DMS114 treated with DMSO at 0.1 percent for 48 hours (cell line): ENCODE data around the gene ARF3.
A peak's percentile ranks its signal among the peaks of the same experiment; 100 is the strongest.

Experiments
- DNase-seq: peaks from one replicate; lab custom pipeline; 2025; ENCODE audit not compliant: unreplicated experiment; lab: John Stamatoyannopoulos, UW

Gene ARF3

DNA sequence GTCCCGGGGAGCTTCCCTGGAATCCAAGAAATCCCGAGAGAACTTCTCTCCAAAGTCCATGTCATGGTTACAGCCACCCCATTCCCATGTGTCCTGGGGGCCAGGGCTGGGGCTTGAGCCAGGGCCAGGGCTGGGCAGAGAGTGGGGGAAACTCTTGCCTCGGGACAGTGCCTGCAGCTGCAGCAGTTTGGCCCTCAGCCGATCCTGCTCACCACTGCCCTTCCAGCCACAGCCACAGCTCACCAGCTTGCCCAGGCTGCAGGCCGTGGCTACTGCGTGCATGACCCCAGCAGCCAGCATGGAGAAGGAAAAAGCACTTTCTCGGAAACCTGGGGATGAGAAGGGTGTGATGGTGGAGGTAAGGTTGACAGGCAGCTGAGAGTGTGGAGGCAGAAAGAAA, 10.7 kb upstream of the ARF3 start:
- DNase-seq: no peak

DNA sequence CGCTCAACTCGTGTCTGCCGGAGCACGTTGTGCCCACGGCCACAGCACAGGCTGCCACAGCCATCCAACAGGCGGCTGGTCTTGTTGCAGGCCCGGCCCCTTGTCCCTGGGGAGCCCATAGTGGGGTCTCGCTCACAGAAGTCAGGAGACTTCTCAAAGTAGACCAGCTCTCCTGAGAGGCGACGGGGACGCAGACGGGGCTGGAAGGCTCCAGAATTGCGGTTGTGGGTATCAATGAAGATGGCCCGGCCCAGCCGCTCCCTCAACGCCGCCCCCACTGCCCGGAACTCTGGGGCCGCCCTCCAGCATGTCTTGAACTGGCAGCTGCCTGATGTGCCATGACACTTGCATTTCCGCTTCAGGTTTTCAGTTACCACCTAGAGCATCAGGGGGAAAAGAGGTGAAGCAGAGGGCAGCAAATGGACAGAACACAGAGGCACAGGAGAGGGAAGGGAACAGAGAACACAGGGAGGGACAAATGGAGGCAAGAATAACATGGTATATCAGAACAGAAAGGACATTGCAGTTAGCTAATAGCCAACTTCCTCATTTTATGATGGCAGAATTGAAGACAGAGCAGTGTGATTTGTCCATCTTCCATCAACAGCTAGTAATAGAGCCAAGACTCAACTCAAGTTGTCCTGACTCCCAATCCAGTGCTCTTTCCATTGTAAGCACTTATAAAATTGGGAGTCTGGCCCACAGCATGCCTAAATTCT, 9.0 kb upstream of the ARF3 start:
- no peak for DNase-seq

DNA sequence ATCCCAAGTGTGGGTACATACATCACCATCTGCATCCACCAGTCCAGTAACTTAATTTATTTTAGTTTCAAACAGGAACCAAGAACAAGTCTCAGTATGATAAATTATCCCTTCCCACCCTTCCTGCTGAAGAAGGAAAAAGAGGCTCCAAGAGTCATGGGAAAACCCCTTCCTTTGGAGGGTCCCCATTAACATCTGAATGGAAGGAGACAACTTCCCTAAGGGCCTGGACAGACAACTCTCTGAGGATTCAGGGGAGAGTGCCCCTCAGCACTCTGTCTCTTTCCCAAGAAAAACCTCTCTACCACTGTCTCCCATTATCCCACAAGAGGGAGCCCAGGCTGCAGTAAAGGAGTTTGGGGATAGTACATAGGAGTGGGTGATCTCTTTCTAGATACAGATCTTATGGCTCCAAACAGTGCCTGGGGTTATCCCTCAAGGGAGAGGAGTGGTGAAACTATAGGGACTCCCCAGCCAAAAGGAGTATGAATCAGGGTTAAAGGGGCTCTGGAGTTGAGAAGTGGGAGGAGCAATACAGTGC, 8.1 kb upstream of the ARF3 start:
- peak; percentile 59 for DNase-seq

DNA sequence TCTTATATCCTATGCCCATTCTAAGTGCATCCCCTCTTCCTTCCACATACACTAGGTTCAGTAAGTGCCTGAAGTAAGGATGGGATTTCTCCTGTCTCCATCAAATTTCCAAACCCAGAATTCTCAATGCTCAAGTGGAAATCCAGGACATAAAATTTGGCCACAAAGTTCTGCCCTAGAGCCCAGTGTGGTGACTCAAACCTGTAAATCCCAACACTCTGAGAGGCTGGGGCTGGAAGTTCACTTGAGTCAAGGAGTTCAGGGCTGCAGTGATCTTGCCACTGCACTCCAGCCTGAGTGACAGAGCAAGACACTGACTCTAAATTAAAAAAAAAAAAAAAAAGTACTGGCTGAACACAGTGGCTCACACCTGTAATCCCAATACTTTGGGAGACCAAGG, 4.5 kb upstream of the ARF3 start:
- no peak for DNase-seq

DNA sequence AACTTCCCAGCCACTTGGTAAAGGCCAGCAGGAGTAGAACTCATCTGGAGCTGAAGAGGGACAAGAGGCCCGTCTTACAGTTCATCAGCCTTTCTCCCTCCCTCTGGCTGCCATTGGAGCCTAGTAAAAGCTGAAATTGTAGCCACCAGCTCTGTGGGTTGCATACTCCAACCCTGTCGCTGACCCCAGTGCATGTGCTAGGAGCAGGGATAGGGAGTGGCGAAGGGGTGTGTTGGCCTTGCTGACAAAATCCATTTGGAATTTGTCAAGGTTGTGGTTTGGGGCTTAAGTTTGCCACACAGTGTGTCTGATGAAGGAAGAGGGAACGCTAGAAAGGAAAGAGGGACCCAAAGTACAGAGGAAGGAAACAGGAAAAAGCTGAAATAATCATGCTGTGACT, 4.0 kb upstream of the ARF3 start:
- no peak for DNase-seq

DNA sequence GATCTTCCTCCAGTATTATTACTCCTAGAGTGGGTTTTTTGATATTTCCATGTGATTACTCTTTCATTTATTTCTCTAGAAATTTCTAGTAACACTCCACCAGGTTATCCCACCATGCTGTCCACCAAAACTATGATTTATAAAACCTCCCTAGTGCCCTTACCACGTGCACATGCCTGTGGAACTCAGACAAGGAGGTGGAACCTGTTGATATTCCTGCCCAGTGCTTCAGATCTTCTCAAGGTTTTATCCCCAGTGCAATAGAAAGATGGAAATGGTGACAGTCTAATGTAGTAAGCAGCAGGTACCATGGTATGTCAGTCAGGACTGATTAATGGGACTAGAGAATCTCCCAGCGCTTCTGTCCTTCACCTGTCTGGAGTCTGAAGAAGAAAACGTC, 3.5 kb upstream of the ARF3 start:
- DNase-seq: no peak

DNA sequence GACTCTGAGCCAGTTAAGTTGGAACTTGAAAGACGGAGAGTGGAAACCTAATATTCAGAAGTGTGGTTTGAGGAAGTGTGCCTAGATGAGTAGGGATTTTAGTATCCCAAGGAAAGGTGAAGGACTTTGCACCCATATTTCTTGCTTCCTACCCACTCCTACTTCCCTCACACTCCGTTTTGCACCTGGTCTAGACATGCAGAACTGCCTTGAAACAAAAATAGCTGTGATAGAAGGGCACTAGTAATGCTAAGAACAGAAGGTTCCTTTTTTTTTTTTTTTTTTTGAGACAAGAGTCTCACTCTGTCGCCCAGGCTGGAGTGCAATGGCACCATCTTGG, 732 bp upstream of the ARF3 start:
- no peak for DNase-seq

DNA sequence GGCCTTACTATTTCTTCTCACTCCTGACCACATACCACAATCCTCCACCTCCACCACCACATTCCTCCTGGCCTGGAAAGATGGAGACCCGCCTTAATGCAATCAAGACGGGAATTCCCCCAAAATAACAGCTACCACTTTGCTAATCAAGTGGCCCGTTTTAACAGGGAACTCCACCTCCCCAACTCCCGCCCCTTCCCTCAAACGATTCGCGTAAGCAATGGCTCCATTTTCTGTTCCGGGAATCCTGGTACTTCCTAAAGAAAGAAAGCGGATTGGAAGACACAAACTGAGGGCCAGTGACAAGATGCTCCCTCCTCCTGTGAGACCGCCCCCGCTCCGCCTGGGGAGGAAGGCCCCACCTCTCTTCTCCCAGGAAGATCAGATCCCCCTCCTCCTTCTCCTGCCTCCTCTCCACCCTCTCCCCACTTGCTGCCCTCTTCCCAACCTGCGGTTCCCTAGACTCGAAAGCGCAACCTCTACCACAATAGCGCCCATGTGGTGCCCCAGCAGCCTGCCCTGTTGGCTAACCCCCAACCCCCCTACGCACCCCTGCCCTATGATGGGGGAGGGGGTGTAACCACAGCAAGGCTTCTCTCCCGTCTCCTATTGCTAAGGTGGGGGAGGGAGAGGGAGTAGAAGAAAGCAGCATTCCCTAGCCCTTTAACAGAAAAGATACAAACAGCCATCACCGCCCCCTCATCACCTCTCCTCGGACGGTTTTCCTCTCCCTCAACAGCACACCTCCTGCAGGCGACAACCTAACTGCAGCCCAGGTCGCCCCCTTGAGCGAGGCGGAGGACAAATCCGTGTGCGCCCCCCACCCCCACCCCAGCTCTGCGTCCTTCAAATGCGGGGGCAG, 777 bp downstream of the ARF3 start:
- DNase-seq: peak; percentile 95

DNA sequence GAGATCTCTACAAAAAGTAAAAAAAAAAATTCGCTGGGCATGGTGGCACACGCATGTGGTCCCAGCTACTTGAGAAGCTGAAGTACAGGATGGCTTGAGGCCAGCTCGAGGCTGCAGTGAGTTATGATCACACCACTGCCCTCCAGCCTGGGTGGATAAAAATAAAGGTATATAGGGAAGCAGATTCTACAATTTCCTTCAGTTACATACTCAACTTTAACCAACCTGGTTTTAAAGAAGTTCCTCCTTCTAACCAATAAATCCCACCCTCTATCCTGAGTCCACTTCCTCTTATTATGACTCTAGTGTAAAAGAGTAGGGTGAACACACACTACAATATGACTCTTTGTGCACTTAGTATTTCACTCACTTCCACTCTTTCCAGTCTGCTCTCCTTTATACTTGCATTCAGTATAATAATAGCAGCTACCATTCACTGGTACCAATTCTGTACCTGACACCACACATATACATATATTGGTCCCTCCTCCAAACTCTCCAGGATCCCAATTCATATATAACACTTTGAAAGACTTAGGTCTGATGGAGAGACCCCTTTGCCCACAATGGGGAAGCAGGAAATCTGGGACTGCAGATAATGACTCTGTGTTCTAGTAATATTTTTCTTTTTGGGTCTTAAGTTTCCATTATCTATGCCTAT, 2.3 kb downstream of the ARF3 start:
- no peak for DNase-seq

DNA sequence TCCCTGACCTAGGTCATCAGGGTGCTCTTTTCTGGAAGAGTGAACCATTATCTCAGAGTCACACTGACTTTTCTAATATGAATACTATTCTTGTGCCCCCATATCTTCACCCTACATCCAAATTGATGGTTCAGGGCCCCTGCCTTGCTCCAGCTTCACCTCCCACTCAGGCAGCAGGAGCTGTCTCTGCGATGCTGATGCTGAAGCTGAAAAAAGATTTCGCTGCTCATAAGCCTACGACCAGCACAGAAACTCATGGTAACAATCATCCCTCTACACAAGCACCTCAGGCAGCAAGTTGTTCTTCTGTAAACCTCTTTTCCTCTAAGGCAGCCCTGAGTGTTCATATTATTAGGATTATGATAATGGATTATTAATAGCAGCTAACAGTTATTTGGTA, 3.2 kb downstream of the ARF3 start:
- DNase-seq: no peak

DNA sequence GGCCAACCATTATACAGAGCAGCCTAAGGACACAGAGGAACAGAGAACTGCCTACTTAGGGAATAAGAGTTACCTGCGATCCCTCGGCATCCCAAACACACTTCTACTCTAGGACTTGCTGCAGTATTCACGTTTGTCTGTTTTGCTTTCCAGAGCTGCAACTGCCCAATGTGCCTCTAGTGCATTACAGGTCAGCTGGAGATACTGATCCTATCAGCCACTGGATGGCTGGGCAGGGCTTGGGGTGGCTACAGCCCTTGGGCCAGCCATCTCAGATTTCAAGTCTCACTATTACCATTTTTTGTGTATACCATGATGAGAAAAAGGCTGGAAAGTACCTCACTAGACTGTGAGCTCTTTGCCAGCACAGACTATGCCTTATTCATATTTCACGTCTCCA, 4.6 kb downstream of the ARF3 start:
- DNase-seq: no peak

DNA sequence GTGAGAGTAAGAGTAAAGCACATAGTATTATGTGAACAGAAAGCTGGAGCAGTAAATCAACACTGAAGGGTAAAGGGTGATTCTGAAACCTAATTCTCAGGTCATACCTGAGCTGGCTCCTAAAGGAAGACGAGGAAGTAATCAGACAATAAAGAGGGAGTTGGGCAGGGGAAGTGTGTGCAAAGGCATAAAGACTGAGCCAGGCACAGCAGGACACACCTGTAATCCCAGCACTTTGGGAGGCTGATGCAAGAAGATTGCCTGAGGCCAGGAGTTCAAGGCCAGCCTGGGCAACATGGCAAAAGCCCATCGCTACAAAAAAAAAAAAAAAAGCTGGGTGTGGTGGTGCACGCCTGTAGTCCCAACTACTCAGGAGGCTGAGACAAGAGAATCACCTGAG, 9.6 kb downstream of the ARF3 start:
- no peak for DNase-seq

DNA sequence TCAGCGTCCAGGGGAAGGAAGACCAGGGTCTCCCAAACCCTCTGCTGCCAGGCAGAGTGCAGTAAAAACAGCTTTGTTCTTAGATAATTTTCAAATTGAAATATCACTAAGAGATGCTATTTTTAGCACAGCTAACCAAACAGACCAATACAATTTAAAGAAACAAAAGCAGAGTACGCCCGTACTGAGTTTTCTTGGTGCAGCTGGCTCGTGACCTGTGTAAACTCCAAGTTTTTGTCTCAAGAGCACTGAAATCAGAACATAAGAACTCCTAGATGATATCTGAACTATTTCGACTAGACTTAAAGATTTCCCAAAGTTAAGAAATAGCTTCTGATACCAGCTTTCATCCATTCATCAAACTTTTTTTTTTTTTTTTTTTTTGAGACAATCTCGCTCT, 10.3 kb downstream of the ARF3 start:
- no peak for DNase-seq

DNA sequence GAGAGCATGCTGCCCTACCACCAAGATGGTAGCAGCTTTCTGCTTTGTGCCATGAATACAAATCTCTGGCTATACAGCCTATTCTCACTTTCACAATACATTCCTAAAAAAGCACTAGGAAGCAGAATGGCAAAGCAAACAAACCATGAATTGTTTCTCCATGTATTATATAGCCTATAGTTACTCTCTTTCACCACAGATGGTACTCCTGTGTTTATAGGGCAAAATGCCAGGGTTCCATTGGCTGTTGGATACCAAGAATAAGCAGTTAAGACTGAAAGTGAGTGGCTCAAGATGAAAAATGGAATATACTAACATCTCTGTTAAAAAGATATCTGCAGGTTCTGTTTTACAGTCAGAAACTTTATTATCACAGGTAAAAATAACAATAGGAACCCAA, 11.1 kb downstream of the ARF3 start:
- no peak for DNase-seq

DNA sequence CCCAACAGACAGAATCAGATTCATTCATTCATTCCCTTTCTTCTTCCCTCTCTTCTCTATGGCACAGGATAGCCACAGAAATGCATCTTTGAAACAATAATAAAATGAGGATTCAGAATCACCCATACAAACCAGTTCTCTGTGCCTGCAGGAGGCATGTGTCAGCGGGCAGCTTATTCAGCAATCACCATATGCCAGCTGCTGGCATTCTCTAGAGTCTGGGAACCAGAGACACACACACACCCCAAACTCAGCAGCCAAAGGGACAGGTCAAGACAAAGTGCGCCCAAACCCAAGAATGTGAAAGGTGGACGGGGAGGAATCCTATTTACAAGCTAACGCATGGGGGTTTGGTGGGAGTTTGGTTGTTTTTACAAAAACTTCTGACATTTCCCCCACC, 14.1 kb downstream of the ARF3 start:
- no peak for DNase-seq

DNA sequence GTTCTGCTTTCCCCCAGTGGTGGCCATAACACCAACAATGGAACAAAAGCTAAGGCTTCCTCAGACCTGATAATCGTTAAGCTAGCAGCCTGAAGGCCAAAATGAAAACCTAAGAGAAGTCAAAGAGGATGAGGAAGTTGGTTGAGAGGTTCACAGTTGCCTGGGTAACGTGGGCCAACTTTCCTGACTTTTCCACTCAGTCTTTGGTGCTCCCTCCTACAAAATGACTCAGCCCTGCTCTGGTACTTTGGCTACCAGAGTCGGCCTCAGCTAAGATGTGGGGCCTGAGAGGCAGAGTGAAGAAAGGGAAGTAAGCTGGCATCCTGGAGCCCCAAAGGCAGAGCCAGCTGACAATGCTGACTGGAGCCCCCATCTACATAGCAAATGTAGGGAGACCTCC, 17.1 kb downstream of the ARF3 start:
- DNase-seq: no peak

DNA sequence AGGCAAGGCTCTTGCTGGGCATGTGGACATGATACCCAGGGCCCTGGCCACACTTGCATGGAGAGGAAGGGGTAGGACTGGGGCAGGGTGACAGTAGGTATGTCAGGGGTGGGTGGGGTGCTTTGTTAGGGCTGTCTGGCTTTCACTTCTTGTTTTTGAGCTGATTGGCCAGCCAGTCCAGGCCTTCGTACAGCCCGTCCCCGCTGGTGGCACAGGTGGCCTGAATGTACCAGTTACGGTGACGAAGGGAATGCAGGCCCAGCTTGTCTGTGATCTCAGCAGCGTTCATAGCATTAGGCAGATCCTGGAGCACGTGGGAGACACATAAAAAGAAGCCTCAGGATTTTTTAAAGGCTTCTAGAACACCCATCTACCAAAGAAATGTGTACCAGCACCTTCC, 18.5 kb downstream of the ARF3 start:
- DNase-seq: no peak

DNA sequence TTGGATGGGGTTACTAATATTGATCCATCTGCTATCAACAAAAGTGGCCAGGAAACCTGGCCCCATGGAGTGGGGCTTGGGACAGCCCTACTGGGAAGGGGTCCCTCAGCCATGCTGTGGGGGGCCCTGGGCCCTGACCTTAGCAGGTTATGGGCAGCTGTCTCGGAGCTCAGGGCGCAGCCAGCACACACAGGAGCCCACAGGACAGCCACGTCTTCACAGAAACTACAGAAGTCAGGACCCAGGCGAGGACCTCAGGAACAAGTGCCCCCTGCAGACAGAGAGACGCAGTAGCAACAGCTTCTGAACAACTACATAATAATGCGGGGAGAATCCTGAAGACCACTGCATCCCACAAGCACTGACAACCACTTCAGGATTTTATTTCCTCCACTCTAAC, 20.1 kb downstream of the ARF3 start:
- DNase-seq: no peak

DNA sequence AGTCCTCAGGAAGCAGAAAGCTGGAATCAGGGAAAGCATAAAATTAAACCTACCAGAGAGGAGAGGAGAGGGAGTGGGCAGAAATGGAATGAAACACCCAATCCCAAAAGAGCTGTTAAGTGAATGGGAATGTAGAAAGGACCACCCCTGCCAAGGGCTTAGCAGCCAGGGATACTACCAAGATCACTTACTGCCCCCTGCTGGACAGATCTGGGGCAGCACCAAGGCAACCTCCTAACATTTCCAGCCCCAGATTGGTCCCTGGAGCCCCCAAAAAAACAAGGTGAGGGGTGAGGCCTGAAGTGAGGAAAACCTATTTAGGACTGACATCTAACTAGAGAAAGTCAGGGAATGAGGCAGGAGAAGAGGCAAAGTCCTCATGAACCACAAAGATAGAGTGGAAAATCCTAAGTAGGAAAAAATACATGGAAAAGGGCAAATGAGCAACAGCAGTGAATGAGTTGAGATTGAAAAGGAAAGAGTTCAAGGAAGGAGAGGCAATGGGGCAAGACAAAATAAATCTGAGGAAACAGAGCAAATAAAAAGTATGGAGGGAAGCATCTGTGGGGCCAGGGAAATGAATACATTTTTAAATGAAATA, 20.8 kb downstream of the ARF3 start:
- DNase-seq: peak; percentile 27

DNA sequence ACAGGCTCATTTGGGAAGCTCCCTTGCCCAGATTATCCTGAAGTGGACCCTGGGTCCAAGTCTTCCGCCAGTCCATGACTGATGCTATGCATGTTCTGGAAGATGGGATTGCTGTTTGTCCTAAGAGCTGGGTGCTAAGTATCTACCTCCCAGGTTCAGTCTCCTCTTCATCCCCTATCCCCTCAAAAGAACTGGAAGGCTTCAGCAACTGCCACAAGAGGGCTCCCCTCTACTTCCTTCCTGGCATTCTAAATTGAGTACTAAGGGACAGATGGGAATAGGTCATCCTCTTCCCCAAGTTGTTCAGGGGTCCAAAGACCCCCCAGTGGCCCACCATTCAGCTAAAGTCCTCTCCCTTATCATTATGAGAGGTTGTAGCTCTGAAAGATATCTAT, 23.0 kb downstream of the ARF3 start:
- DNase-seq: peak; percentile 8

DNA sequence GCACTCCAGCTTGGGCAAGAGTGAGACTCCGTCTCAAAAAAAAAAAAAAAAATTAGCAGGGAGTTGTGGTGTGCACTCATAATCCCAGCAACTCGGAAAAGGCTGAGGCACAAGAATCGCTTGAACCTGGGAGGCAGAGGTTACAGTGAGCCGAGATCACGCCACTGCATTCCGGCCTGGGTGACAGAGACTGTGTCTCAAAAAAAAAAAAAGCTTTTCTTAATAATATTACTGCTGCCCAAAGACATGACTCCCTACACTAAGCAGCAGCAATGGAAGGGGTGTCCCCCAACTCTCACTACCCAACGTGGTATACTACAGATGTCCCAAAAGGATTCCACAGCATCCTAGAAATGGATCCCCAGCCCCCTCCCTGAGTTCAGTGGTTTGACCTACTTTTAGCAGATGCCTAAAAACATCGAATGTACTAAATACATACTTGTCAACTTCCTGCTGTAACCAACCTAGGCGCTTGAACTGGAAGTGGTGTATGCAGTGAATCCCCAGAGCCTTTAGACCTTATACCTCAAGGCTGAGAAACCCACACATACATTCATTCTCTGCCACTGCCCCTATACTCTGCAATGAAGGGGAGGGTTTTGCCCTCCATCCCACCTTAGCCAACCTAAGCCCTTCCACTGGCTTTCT, 23.5 kb downstream of the ARF3 start:
- DNase-seq: no peak
